GM12801 (cell line): ENCODE data around the gene MRPS9.

Experiments
- TF ChIP-seq, protein P1 (sequence below): IDR thresholded peaks from one replicate; pipeline ENCODE4 v1.5.1; 2011; ENCODE audit warnings: control low read depth; ENCODE audit not compliant: insufficient read length; ENCODE audit errors: extremely low read depth

The MRPS9 gene

DNA sequence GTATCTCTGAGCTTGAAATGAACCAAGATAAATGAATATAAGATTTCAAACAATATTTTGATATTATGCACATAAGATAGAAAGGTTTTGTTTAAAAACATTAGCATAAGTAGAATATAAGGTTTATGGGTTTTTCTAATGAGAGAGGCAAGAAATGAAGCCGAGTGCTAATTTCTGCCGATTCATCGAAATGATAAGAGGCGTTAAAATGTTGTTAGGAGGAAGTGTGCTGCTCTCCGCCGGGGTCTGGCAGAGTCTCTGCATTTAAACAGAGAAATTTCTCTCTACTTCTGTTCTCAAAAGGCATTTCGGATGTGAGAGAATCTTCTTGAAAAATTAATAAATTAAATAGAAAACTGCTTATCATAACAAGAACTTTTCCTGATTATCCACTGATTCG lies 83.6 kb downstream of the MRPS9 start:
- TF ChIP-seq, protein P1, sequence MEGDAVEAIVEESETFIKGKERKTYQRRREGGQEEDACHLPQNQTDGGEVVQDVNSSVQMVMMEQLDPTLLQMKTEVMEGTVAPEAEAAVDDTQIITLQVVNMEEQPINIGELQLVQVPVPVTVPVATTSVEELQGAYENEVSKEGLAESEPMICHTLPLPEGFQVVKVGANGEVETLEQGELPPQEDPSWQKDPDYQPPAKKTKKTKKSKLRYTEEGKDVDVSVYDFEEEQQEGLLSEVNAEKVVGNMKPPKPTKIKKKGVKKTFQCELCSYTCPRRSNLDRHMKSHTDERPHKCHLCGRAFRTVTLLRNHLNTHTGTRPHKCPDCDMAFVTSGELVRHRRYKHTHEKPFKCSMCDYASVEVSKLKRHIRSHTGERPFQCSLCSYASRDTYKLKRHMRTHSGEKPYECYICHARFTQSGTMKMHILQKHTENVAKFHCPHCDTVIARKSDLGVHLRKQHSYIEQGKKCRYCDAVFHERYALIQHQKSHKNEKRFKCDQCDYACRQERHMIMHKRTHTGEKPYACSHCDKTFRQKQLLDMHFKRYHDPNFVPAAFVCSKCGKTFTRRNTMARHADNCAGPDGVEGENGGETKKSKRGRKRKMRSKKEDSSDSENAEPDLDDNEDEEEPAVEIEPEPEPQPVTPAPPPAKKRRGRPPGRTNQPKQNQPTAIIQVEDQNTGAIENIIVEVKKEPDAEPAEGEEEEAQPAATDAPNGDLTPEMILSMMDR = no peak

DNA sequence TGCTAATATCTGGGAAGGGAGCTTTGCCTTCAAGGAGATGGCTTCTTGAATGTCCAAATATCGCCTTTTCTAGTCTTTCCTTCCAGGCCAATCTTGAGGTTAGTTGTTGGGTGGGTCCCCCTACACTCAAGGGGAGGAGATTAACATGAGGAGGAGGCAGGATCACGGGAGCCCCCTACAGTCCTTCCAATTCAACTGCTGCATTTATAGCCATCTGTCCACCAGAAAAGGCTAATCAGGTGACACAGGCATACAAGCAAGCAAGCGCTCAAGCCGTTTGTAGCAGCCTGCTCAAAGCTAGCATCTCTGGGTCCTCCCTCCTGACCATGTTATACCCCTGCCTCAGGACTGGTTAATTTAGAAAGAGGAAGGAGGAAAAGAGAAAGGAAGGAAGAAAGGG lies 87.6 kb downstream of the MRPS9 start:
- TF ChIP-seq, protein P1 = no peak

DNA sequence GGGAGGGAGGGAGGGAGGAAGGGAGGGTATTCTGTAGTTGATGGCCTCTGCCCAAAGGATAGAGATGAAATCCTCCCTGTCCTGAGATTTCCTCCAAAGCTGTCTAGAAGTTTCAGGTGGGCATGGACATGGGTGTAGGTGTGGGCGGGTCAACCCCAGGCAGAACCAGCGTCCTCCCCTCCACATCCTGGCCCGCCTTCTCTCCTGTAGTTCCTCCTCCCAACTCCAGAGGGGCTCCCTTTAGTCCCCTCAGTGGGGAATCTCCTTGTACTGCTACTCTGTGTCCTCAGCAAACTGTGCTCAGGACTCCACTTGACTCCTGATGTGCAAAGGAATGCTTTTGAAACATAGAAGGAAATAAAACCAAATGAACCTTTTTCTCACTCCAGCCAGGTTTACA lies 88.1 kb downstream of the MRPS9 start:
- TF ChIP-seq, protein P1 = no peak

DNA sequence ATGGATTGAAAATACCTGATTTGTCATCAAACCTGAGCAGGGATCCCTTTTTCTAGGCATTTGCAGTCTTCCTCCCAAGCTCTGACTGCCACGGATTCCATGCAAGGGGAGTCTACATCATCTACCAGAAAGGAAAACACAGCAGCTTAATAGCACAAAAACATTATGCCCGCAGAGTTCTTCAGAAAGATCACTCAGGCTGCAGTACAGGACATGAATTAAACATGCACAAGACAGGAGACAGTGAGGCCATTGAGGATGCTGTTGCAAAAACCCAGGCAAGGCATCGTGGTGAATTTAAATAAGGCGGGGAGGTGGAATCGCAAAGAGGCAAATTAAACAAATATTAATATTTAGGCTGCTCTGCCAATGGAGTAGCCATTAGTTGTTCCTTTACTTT lies 88.5 kb downstream of the MRPS9 start:
- TF ChIP-seq, protein P1 = no peak

DNA sequence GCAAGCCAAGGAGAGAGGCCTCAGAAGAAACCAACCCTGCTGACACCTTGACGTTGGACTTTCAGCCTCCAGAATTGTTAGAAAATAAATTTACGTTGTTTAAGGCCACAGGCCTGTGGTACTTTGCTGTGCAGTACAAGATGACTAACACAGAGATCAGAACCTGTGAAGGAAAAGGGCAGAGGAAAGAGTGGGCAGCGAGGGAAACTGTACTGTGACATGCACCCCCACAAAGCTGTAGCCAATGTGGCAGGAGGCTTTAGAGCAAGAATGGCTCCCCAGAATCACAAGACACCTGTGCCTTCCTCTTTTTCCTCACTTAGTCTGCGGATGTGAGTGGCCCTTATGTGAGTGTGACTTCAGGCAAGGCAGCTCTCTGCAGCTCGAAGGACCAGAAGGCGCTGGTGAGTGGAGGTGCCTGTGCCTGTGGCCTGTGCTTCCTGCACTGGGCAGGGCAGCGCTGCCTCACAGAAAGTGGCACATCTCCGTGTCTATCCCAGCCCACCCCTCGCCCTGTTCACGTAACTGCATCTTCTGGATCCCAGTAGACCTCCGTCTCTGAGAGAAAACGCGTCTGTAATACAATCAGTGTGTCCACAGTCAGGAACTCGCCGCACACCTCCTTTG lies 89.5 kb downstream of the MRPS9 start:
- TF ChIP-seq, protein P1 = no peak

DNA sequence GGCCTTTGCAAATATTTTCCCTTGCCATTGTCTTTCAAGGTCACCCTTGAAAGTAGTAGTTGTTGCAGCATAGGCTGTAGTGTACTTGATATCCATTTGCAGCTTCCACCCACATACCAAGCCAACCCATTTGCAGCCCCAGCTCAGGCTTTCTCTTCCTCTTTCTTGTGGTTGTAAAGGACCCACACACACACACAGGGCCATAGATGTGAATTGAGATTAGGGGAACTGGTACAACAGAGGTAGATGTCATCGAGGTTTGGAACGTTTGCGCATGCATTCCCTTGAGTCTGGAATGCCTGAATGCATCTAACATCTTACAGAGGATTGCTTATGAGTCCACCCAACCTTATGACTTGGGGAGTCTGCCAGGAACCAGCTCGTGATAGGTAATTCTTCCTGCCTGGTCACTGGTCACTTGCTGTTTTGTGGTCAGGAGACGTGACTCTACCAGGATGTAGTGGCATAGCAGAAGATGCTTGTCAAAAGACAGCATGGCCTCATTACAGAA lies 91.9 kb downstream of the MRPS9 start:
- TF ChIP-seq, protein P1 = no peak

DNA sequence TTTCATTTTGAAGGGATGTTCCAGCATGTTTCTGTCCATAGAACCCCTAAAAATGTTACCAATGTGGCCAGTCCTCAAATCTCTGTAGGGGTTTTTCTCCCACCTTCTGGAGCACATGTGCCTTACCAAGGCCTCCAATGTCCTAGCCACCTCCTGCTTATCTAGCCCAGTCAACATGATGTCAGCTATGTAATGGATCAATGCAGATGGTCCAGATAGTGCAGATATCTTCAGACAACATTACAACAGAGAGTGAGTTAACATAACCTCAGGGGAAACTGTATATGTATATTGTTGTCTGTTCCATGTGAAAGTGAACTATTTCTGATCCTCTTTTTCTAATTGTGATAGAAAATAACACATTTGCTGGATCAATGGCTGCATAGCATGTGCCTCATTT lies 92.7 kb downstream of the MRPS9 start:
- TF ChIP-seq, protein P1 = no peak
